Measurements from ENCODE around the gene PZP.

The PZP gene

DNA sequence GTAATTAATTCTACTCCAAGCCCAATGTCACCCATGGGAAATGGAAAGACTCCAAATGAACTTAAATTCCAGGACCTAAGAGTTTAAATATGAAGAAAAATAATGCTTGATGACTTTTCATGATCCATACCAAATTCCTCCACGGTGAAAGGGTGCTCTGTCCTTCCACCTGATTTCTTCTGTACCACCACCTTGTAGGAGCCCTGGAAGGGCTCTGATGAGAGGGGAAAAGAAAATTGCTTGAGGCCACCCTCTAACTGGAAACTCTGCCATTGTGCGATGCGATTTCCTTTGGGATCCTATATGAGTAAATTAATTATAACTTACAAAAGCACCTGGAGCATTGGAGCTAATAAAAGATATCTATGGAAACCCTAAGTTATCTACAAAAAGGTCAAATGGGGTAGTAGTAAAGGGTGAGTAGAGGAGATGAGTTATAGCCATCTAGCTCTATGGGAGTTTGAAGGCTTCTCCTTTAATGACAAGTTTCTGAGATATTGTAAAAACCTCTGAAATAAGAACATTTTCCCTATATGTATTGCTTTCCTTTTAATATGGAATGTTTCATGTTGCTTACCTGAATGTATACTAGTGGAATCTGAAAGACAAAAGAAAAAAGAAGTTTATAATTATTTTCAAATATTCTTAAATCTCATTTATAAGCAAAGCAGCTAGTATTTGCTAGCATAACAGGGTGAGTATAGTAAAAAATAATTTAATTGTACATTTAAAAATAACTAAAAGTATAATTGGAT is 98.3 kb downstream of the PZP start:
- DNase-seq (ENCODE audit: low spot score) (no peak), ATAC-seq (ENCODE audit: low read depth) (no peak)
- no peaks in the 10 kb centered on the region for H3K36me3 ChIP-seq (ENCODE audit: low read depth)

DNA sequence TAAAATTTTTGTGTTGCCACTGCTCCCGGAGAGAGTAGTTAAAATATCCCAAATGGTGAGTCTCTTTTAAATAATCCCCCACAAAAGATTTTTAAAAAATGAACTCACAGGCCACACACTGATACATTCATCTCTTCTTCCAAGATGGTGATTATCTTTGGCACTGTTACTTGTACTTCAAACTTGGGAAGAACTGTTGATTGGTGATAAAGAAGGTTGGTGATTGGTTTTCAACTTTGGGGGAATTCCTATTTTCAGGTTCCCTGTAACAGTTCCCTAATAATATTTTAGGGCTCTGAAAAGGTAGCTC is 99.0 kb downstream of the PZP start:
- no peak overlapping the region for H3K27ac ChIP-seq (ENCODE audit: poor library complexity, severe bottlenecking)
- ATAC-seq (ENCODE audit: low read depth) = no peak
- H3K4me3 ChIP-seq (ENCODE audit: severe bottlenecking) = no peak overlapping the region
- no peak for TF ChIP-seq CTCF (IDR thresholded peaks at IDR 0.05; ENCODE audit: poor library complexity, severe bottlenecking)
- H3K36me3 ChIP-seq (ENCODE audit: low read depth) = no peaks in the 10 kb centered on the region
- H3K4me1 ChIP-seq (ENCODE audit: insufficient read depth, poor library complexity, severe bottlenecking) = no peaks in the 10 kb centered on the region
- no peaks in the 10 kb centered on the region for H3K9me3 ChIP-seq (ENCODE audit: severe bottlenecking)
- H3K27me3 ChIP-seq (ENCODE audit: insufficient read depth, poor library complexity, severe bottlenecking) = no peaks in the 10 kb centered on the region
- DNase-seq (ENCODE audit: low spot score) = no peak

More for the DNA sequence above, 98.3 kb downstream of the PZP start:
- no peaks in the 10 kb centered on the region for H3K9me3 ChIP-seq (ENCODE audit: severe bottlenecking)
- no peaks in the 10 kb centered on the region for H3K4me1 ChIP-seq (ENCODE audit: insufficient read depth, poor library complexity, severe bottlenecking)
- TF ChIP-seq CTCF (IDR thresholded peaks at IDR 0.05; ENCODE audit: poor library complexity, severe bottlenecking) = no peak
- H3K27ac ChIP-seq (ENCODE audit: poor library complexity, severe bottlenecking) = no peak overlapping the region
- H3K4me3 ChIP-seq (ENCODE audit: severe bottlenecking) = no peak overlapping the region
- H3K27me3 ChIP-seq (ENCODE audit: insufficient read depth, poor library complexity, severe bottlenecking) = no peaks in the 10 kb centered on the region

- TF ChIP-seq CTCF (IDR thresholded peaks at IDR 0.05; ENCODE audit: poor library complexity, severe bottlenecking) = no peak
- Histone ChIP-seq H3K27me3 (ENCODE audit: insufficient read depth, poor library complexity, severe bottlenecking) (no peaks in the 10 kb centered on the region), H3K36me3 (ENCODE audit: low read depth) (no peaks in the 10 kb centered on the region), H3K4me3 (ENCODE audit: severe bottlenecking) (no peak overlapping the region), H3K4me1 (ENCODE audit: insufficient read depth, poor library complexity, severe bottlenecking) (no peaks in the 10 kb centered on the region), H3K27ac (ENCODE audit: poor library complexity, severe bottlenecking) (no peak overlapping the region), H3K9me3 (ENCODE audit: severe bottlenecking) (no peaks in the 10 kb centered on the region)
- no peak for DNase-seq (ENCODE audit: low spot score)
- ATAC-seq (ENCODE audit: low read depth) = no peak
Measured at GRCh38 chr12:9108504-9109212, 99.5 kb downstream of the PZP start.

GRCh38 chr12:9107542-9107873 is 100.7 kb downstream of the PZP start:
- no peak for DNase-seq (ENCODE audit: low spot score)
- Histone ChIP-seq H3K9me3 (ENCODE audit: severe bottlenecking) (no peaks in the 10 kb centered on the region), H3K27me3 (ENCODE audit: insufficient read depth, poor library complexity, severe bottlenecking) (no peaks in the 10 kb centered on the region), H3K27ac (ENCODE audit: poor library complexity, severe bottlenecking) (no peak overlapping the region), H3K4me1 (ENCODE audit: insufficient read depth, poor library complexity, severe bottlenecking) (no peaks in the 10 kb centered on the region), H3K36me3 (ENCODE audit: low read depth) (no peaks in the 10 kb centered on the region), H3K4me3 (ENCODE audit: severe bottlenecking) (no peak overlapping the region)
- TF ChIP-seq CTCF (IDR thresholded peaks at IDR 0.05; ENCODE audit: poor library complexity, severe bottlenecking) = no peak
- ATAC-seq (ENCODE audit: low read depth) = no peak
